Adrenal gland (tissue), 12 donors: Measurements from ENCODE around the gene TPRN. TPM values are rescaled to one million over a fixed set of nuclear protein-coding genes. Genes with fewer than 3 reads are reported as not detected.
A peak's percentile ranks its signal among the peaks of the same experiment; 100 is the strongest.

Experiments used
- DNase-seq, 7 donors: peaks; one replicate each; pipeline ENCODE4 v3.0.0-alpha.2; 2019 to 2020
- H3K27ac ChIP-seq, 5 donors: fragments of 200-600 bp; sonication (generic) in 4 of 5; 1 replicate in 3 of 5; 2 replicates in 2 of 5; pipeline versions ENCODE4 v1.5.1 to v1.8.0; 2016 to 2020; ENCODE audit warnings: mild to moderate bottlenecking in 1 of 5
- H3K27me3 ChIP-seq: fragments of 200-600 bp; 2 replicates; pipeline ENCODE4 v1.8.0; 2021
- H3K36me3 ChIP-seq, 2 donors: fragments of 200-600 bp; replicated peaks in 1 of 2; 1 replicate in 1 of 2; 2 replicates in 1 of 2; pipeline versions ENCODE4 v1.5.1 to v1.8.0; 2018 to 2022
- H3K4me1 ChIP-seq, 2 donors: fragments of 200-600 bp; replicated peaks in 1 of 2; 1 replicate in 1 of 2; 2 replicates in 1 of 2; pipeline versions ENCODE4 v1.5.1 to v1.8.0; 2018 to 2021
- H3K4me3 ChIP-seq, 4 donors: fragments of 200-600 bp; sonication (generic) in 3 of 4; one replicate each; pipeline ENCODE4 v1.5.1; 2016 to 2018
- H3K9me3 ChIP-seq, 3 donors: fragments of 200-600 bp; sonication (generic) in 1 of 3; replicated peaks in 1 of 3; 1 replicate in 2 of 3; 2 replicates in 1 of 3; pipeline versions ENCODE4 v1.5.1 to v1.8.0; 2016 to 2021
- POLR2A ChIP-seq, 2 donors: fragments of 450-650 bp; IDR thresholded peaks; one replicate each; pipeline ENCODE4 v1.6.1; 2017; ENCODE audit warnings: antibody characterized with exemption in 2 of 2, mild to moderate bottlenecking in 2 of 2, moderate library complexity in 1 of 2
- WGBS, 4 donors: extraction: QIAGEN DNeasy Blood & Tissue Kit in 2 of 4; methylation state at CpG; one replicate each; pipeline versions ENCODE4 v1.1.5 to v1.1.7; 2013 to 2017; 5-methylcytosine and 5-hydroxymethylcytosine counted together
- intact Hi-C, 2 donors: fragments of 100-400 bp; cut with DNase I; formaldehyde crosslinking; loops; one replicate each; pipeline versions ENCODE4 v1.14.1 to v1.15.0; 2022 to 2023
- polyA plus RNA-seq, 3 donors: library from polyadenylated mRNA; stranded (reverse); fragments of 200-250 nt in 2 of 3; fragments of 350-450 nt in 1 of 3; fragmentation: Illumina TruSeq in 1 of 3; extraction: RNeasy Lipid Tissue Mini Kit (QIAGEN cat#74804) in 1 of 3; gene quantifications; one replicate each; pipeline ENCODE4 v1.2.3, GENCODE V29; 2013 to 2014
- total RNA-seq, 9 donors: library from RNA; depleted of rRNA in 4 of 9; stranded (reverse); fragments of >200 nt in 4 of 9; fragments of 120-200 nt in 1 of 9; fragmentation: NEBNext Ultra II Directional in 1 of 9; extraction: Animal tissue kit (Norgen Biotek cat#: 25700) in 1 of 9; gene quantifications; one replicate each; pipeline versions ENCODE4 v1.1.0 to v1.2.4, GENCODE V29; 2013 to 2023
- TF ChIP-seq, protein P1 (sequence below), 6 experiments: fragments of 450-650 bp in 4 of 6; fragments of 200-600 bp in 2 of 6; sonication (generic) in 1 of 6; IDR thresholded peaks; 1 replicate in 5 of 6; 2 replicates in 1 of 6; pipeline versions ENCODE4 v1.5.1 to v1.8.0; 2016 to 2021; ENCODE audit warnings: antibody characterized with exemption in 6 of 6, mild to moderate bottlenecking in 2 of 6, moderate library complexity in 1 of 6
- donor health status: healthy with polysubstance abuse.
- donor health status: Bipolar disorder and iron deficiency.
- donor health status: DM: yes; HTN: yes; CAD: no.
- donor health status: DM: no; HTN: no; CAD: no.
- donor health status: DM: no; HTN: no; CAD: no.
- donor health status: DM: yes; HTN: yes; CAD: no.

Gene TPRN
- total and polyA plus RNA-seq, 12 donors = 1.4 to 23.5 (median 8.5) TPM

DNA sequence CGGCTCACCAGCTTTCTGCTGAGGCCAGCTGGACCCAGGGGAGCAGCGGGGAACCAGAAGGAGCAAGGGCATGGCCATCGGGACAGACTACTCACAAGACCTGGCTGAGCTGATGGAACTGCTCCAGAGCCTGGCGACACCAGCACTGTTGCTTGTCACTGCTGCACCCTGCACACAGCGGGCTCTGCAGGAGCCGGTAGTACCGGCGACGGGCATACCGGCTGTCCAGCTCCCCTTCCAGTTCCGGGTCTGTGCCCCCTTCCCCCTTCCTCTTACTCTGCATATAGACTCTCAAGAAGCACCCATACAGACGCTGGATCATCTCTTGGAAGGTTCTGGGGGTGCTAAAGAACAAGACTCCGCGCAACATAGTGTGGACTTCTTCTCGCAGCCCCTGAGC is 13.2 kb downstream of the TPRN start:
- DNase-seq = no peak
- Histone ChIP-seq H3K4me1 (peaks cover 20 to 32% of the 10 kb centered on the region in 2 donors), H3K27ac (no peak overlapping the region), H3K36me3 (peaks cover 0 to 56% of the 10 kb centered on the region in 2 donors), H3K4me3 (peak overlapping the region in 3 of 4 donors; percentile 70 to 82 (median 82)), H3K9me3 (no peaks in the 10 kb centered on the region), H3K27me3 (no peaks in the 10 kb centered on the region)
- 74 to 85% (median 78%) methylated on average over 10 to 15 of the region's 15 CpGs for WGBS, 4 donors
- intact Hi-C loops = no loop called here
- TF ChIP-seq, protein P1, sequence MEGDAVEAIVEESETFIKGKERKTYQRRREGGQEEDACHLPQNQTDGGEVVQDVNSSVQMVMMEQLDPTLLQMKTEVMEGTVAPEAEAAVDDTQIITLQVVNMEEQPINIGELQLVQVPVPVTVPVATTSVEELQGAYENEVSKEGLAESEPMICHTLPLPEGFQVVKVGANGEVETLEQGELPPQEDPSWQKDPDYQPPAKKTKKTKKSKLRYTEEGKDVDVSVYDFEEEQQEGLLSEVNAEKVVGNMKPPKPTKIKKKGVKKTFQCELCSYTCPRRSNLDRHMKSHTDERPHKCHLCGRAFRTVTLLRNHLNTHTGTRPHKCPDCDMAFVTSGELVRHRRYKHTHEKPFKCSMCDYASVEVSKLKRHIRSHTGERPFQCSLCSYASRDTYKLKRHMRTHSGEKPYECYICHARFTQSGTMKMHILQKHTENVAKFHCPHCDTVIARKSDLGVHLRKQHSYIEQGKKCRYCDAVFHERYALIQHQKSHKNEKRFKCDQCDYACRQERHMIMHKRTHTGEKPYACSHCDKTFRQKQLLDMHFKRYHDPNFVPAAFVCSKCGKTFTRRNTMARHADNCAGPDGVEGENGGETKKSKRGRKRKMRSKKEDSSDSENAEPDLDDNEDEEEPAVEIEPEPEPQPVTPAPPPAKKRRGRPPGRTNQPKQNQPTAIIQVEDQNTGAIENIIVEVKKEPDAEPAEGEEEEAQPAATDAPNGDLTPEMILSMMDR (IDR thresholded peaks at IDR 0.05) = no peak
- TF ChIP-seq POLR2A (IDR thresholded peaks at IDR 0.05) = no peak

DNA sequence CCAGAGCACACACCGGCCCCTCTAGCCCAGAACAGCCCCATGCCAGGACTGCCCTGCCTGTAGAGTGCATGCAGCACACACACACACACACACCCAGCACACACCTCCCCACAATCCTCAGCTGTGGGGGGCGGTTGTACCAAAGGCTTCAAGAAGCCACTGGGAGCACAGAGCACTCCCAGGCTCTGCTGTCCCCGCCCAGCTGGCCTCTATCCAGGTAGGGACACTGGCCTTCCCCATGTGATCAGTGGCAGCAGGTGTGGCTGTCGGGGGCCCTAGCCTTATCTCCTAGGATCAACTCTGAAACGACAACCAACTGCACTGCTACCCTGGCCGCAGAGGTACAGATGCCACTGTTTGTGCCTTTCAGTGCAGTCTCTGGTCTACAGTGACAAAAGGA is 14.2 kb downstream of the TPRN start:
- Histone ChIP-seq H3K27me3 (no peaks in the 10 kb centered on the region), H3K36me3 (peaks cover 0 to 58% of the 10 kb centered on the region in 2 donors), H3K27ac (no peak overlapping the region), H3K4me1 (peaks cover 20 to 32% of the 10 kb centered on the region in 2 donors), H3K9me3 (no peaks in the 10 kb centered on the region), H3K4me3 (no peak overlapping the region)
- WGBS, 4 donors = 61 to 75% (median 70%) methylated on average over 4 to 6 of the region's 6 CpGs; no CpG with 5 or more reads in 1 of the 4 donors
- TF ChIP-seq, protein P1 (IDR thresholded peaks at IDR 0.05) = no peak
- TF ChIP-seq POLR2A (IDR thresholded peaks at IDR 0.05) = no peak
- intact Hi-C loops = no loop called here
- DNase-seq = no peak

DNA sequence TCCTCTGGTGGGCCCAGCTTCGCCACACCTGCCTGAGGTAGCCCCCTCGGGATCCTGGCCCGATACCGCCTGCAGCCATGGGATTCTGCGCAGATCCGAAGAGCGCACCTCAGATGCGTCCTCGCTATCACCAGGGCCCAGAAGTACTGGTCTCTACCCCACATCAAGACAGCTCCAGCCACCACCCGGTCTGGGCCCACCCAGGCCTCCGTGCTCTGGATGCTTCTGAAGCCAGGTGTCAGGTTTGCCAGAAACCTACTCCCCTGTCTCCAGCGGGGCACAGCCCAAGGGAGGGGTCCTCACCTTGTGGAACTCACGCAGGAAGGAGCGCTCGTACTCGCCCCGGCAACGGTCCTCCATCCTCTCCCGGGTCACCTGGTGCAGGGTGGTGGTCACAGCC is 14.6 kb downstream of the TPRN start:
- H3K4me1 ChIP-seq = peaks cover 20 to 32% of the 10 kb centered on the region in 2 donors
- H3K27me3 ChIP-seq = no peaks in the 10 kb centered on the region
- WGBS, 4 donors = 90 to 95% (median 92%) methylated on average over 2 to 19 of the region's 19 CpGs
- H3K9me3 ChIP-seq = no peaks in the 10 kb centered on the region
- intact Hi-C loops = no loop called here
- no peak overlapping the region for H3K27ac ChIP-seq
- TF ChIP-seq, protein P1 (IDR thresholded peaks at IDR 0.05) = no peak
- TF ChIP-seq POLR2A (IDR thresholded peaks at IDR 0.05) = no peak
- H3K4me3 ChIP-seq = no peak overlapping the region
- H3K36me3 ChIP-seq = peaks cover 0 to 59% of the 10 kb centered on the region in 2 donors
- DNase-seq = no peak

DNA sequence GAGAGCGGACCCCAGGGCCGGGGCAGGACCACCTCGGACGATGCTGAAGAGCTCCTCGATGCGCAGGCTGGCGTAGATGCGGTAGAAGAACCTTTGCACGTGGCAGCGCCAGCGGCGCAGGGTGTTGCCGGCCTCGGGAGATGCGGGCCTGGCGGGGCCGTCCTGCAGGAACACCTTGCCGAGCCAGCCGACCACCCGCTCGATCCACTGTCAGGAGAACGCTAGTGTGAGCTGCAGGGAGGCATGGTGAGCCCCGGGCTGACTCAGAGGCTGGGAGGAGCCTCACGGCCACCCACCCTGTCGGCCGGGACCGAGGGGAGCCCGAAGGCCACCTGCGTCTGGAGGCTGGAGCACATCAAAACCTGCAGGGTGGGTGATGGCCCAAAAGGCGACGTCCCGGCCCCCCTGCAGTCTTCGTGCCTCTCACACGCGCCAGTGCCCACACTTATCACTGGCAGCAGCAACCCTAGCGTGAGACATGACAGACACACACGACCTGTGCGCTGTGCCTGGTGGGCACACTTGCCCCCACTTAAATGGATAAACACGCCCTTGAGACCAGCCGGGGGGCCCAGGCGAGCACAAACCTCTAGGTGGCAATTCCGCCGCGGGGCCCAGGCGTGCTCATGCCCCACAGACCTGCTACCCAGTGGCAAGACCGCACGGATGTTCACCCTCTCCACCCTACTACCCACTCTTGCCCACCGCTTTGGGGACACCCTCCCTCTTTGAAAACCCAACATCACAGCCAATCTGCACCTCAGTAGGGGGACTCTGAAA is 15.5 kb downstream of the TPRN start:
- no peak overlapping the region for H3K27ac ChIP-seq
- H3K27me3 ChIP-seq = no peaks in the 10 kb centered on the region
- no peak for TF ChIP-seq POLR2A (IDR thresholded peaks at IDR 0.05)
- TF ChIP-seq, protein P1 (IDR thresholded peaks at IDR 0.05) = no peak
- peaks cover 19 to 29% of the 10 kb centered on the region in 2 donors for H3K4me1 ChIP-seq
- no peak overlapping the region for H3K4me3 ChIP-seq
- intact Hi-C loops = no loop called here
- H3K36me3 ChIP-seq = peaks cover 0 to 59% of the 10 kb centered on the region in 2 donors
- no peak for DNase-seq
- 87 to 95% (median 91%) methylated on average over 7 to 48 of the region's 48 CpGs for WGBS, 4 donors
- no peaks in the 10 kb centered on the region for H3K9me3 ChIP-seq
